Lower lobe of right lung (tissue), 2 donors: ENCODE results near the gene PXDC1. TPM values are rescaled to one million over a fixed set of nuclear protein-coding genes. Genes with fewer than 3 reads are reported as not detected.

Experiments
- ATAC-seq, 2 donors: fragments of 200-7000 bp; cut with Tn5 transposase; one replicate each; pipeline ENCODE4 v1.9.1; 2020 to 2022; ENCODE audit warnings: mild to moderate bottlenecking in 2 of 2, moderate library complexity in 2 of 2
- DNase-seq: peaks from one replicate; pipeline ENCODE4 v3.0.0-alpha.2; 2020
- H3K27ac ChIP-seq: fragments of 200-600 bp; one replicate; pipeline ENCODE4 v1.8.0; 2022
- H3K27me3 ChIP-seq: fragments of 200-600 bp; one replicate; pipeline ENCODE4 v1.8.0; 2022; ENCODE audit warnings: low read depth
- H3K36me3 ChIP-seq: fragments of 200-600 bp; one replicate; pipeline ENCODE4 v1.8.0; 2022; ENCODE audit warnings: mild to moderate bottlenecking
- H3K4me1 ChIP-seq: fragments of 200-600 bp; one replicate; pipeline ENCODE4 v1.8.0; 2022
- H3K4me3 ChIP-seq: fragments of 200-600 bp; one replicate; pipeline ENCODE4 v1.8.0; 2022; ENCODE audit warnings: mild to moderate bottlenecking
- H3K9me3 ChIP-seq: fragments of 200-600 bp; one replicate; pipeline ENCODE4 v1.8.0; 2022
- intact Hi-C: fragments of 100-400 bp; cut with DNase I; formaldehyde crosslinking; loops from one replicate; pipeline ENCODE4 v1.11.0; 2022
- total RNA-seq: library from RNA; stranded (reverse); fragmentation: NEBNext Ultra II Directional; extraction: Animal tissue kit (Norgen Biotek cat#: 25700); gene quantifications from one replicate; pipeline ENCODE4 v1.2.1, GENCODE V29; 2021
- TF ChIP-seq, protein P1 (sequence below): fragments of 200-600 bp; IDR thresholded peaks from one replicate; pipeline ENCODE4 v1.8.0; 2022; ENCODE audit warnings: antibody characterized with exemption, mild to moderate bottlenecking
- donor health status: DM: no; HTN: yes; CAD: no; lungs with severe emphysema.

The PXDC1 gene
- total RNA-seq, 1 donor from 2014 or later: 50.9 TPM

DNA sequence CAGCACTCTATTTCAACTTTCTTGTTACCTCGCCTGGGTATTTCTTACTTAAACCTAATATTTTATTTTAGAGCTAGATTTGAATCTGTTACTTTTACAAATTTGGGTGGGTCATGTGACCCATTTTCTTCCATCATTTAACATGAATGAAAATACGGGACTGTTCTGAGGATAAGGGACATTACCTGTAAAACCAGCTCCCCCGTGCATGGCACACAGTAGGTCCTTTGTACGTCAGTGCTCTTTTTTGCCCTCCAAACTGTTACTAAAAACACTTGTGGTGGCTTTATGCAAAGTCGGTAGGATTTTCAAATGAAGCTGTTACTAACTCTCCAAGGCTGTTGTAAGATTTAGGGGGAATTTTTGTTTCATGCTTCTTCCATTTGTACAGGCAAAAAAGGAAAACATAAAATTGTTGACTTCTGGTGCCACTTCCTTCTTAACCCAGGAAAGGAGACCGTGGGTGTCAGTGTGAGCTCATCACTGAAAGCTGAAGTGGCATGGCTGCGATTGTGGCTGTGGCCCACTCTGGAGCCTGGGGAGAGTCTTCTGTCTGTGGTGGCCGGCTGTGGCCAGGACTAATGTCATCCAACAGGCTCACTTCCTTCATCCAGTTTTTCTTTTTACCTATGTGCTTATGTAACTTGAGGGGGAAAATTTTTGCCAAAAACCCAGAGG is 40.2 kb upstream of the PXDC1 start:
- Histone ChIP-seq H3K36me3 (no peaks in the 10 kb centered on the region), H3K4me1 (peaks cover 1% of the 10 kb centered on the region), H3K9me3 (no peaks in the 10 kb centered on the region), H3K27me3 (no peaks in the 10 kb centered on the region), H3K4me3 (no peak overlapping the region), H3K27ac (no peak overlapping the region)
- ATAC-seq (peak in 1 of 2 donors; percentile 61), DNase-seq (no peak)
- intact Hi-C loops: no loop called here
- TF ChIP-seq, protein P1, sequence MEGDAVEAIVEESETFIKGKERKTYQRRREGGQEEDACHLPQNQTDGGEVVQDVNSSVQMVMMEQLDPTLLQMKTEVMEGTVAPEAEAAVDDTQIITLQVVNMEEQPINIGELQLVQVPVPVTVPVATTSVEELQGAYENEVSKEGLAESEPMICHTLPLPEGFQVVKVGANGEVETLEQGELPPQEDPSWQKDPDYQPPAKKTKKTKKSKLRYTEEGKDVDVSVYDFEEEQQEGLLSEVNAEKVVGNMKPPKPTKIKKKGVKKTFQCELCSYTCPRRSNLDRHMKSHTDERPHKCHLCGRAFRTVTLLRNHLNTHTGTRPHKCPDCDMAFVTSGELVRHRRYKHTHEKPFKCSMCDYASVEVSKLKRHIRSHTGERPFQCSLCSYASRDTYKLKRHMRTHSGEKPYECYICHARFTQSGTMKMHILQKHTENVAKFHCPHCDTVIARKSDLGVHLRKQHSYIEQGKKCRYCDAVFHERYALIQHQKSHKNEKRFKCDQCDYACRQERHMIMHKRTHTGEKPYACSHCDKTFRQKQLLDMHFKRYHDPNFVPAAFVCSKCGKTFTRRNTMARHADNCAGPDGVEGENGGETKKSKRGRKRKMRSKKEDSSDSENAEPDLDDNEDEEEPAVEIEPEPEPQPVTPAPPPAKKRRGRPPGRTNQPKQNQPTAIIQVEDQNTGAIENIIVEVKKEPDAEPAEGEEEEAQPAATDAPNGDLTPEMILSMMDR: no peak

DNA sequence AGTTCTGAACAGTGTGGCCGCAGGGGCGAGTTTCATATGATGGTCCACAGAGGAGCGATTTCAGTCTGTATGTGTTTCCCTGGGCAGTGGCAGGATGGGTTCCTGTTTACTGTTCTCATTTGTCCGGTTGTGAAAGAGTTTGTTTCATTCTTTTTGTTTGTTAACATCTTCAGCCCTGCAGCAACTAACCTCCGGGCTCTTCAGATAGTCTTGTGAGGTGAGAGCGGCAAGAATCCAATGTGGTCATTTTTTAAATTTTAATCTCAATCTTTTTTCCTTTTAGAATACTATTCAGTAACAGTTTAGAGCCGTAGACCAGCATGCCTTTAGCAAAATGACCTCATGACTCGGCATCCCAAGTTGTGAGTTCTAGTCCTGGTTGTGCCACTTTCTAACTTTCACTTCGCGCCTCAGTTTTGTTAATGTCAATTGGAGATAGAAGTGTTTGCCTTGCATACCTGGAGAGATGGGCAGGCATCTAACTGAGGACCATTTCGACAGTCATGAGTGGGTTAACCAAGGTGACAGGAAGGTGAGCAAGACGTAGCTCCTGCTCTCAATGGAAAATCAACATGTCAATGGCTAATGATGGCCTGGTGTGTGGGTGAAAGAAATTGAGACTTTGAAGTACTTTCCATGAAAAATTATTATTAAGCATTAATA is 38.5 kb upstream of the PXDC1 start:
- peak in 1 of 2 donors; percentile 22 for ATAC-seq
- Histone ChIP-seq H3K27ac (no peak overlapping the region), H3K36me3 (no peaks in the 10 kb centered on the region), H3K27me3 (no peaks in the 10 kb centered on the region), H3K4me3 (no peak overlapping the region), H3K9me3 (no peaks in the 10 kb centered on the region), H3K4me1 (no peaks in the 10 kb centered on the region)
- no peak for DNase-seq
- TF ChIP-seq, protein P1: no peak
- intact Hi-C loops: no loop called here

DNA sequence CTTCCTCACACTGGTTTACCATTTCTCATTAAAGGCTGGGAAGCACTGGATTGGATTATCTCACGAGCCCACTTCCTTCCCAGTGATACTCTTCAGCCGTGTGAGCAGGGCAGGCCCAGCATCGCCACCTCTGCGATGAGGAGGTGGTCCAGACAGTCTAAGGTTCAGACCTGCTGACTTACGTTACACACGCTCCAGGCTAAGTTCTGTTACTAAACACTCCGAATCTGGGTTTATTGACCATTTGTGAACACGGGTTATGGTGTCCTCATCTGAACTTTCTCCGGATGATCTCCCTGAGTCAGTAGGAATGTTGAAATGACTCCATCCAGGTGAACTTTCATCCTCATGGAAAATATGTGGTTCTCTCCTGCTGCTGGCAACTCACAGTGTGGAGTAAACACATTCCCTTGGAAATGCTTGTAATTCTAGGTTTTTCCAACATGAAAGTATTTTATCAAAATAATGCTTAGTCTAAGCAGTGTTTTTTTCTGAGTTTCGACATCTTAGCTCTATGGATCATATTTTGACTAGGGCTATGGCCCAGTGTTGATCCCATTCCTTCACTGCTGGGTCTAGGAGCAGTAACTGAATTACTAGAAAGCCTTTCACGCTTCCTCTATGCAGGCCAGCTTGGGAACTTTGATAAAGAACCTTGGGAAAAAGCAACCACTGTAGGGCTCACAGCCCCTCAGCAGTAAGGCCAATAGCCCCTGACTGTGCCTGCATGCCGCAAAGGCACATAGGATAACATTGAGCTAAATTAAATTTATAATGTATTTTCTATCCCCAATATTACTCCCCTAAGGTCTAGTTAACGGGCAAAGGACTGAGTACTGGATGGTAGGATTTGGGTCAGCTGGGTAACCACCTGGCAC is 37.7 kb upstream of the PXDC1 start:
- H3K27me3 ChIP-seq: no peaks in the 10 kb centered on the region
- TF ChIP-seq, protein P1: no peak
- no peak overlapping the region for H3K4me3 ChIP-seq
- ATAC-seq: peak in 1 of 2 donors; percentile 20
- no peak for DNase-seq
- intact Hi-C loops: no loop called here
- peak overlapping the region; percentile 18 for H3K27ac ChIP-seq
- H3K36me3 ChIP-seq: no peaks in the 10 kb centered on the region
- no peaks in the 10 kb centered on the region for H3K4me1 ChIP-seq
- no peaks in the 10 kb centered on the region for H3K9me3 ChIP-seq

DNA sequence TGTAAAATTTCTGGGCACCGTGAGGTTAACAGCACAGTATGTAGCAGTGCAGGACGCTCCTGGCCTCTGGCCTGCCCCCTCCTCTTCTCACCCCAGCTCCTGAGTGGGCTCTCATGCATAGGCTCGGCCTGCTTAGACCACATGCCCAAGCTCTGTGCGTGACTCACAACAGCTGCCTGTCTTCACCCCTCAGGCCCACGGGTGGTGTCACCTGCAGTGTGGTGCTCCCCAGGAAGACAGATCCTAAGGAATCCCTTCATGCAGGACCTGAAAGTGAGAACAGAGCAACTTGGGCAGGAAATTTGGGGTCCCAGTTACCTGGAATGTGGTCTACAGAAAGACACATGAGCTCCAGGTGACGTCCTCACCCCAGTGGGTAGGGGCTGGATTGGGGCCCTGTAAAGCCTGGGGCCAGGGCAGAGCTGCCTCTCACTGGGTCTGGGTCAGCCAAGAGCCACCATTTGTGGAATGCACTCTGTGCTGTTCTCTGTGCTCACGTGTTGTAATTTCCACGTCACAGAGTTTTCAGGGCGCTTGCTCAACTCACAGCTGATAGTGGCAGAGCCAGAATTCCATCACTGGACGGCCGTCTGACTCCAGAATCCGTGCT is 37.0 kb upstream of the PXDC1 start:
- no peaks in the 10 kb centered on the region for H3K36me3 ChIP-seq
- no peak overlapping the region for H3K4me3 ChIP-seq
- H3K27ac ChIP-seq: peak overlapping the region; percentile 18
- intact Hi-C loops: no loop called here
- DNase-seq (no peak), ATAC-seq (peak; percentile 41 to 69)
- TF ChIP-seq, protein P1: no peak
- no peaks in the 10 kb centered on the region for H3K4me1 ChIP-seq
- no peaks in the 10 kb centered on the region for H3K9me3 ChIP-seq
- no peaks in the 10 kb centered on the region for H3K27me3 ChIP-seq

DNA sequence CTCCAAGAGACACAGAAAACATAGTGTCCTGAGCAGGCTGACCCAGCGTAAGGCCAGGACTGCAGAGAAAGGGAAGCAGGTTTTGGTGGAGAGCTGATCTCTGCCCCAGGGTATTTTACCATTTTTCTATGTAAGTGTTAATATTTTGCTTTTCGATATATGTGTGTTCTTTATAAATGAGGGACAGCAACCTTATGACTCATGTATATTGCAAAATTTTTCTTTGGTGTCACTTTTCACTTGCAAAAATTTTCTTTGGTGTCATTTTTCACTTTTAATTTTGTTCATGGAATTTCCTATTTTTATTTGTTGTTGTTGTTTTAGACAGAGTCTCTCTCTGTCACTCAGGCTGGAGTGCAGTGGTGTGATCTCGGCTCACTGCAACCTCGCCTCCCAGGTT is 34.6 kb upstream of the PXDC1 start:
- Histone ChIP-seq H3K4me3 (no peak overlapping the region), H3K27ac (no peak overlapping the region), H3K9me3 (no peaks in the 10 kb centered on the region), H3K27me3 (no peaks in the 10 kb centered on the region), H3K4me1 (no peaks in the 10 kb centered on the region), H3K36me3 (no peaks in the 10 kb centered on the region)
- intact Hi-C loops: no loop called here
- TF ChIP-seq, protein P1: no peak
- DNase-seq: no peak
- ATAC-seq: no peak
